Measurements from ENCODE around the gene SFI1.
"Not testable (repeated sequence)": the region's sequence is repeated elsewhere in the genome, so short reads cannot be mapped to it uniquely, and the experiment has no call there.

The SFI1 gene

GRCh38 chr22:31461699-31462098, 34.6 kb upstream of the SFI1 start:
- H3K4me3 ChIP-seq (ENCODE audit: low read length) = no peak overlapping the region
- DNase-seq (ENCODE audit: low read depth) = no peak
- no peak for TF ChIP-seq CTCF (conservative IDR thresholded peaks at IDR 0.05; ENCODE audit: low read length)

GRCh38 chr22:31465307-31465706, 31.0 kb upstream of the SFI1 start:
- H3K4me3 ChIP-seq (ENCODE audit: low read length) = no peak overlapping the region
- TF ChIP-seq CTCF (conservative IDR thresholded peaks at IDR 0.05; ENCODE audit: low read length) = no peak
- DNase-seq (ENCODE audit: low read depth) = no peak

- H3K4me3 ChIP-seq (ENCODE audit: low read length) = no peak overlapping the region
- peak; percentile 98 for DNase-seq (ENCODE audit: low read depth)
- peak; percentile 8; the same call in 1 of the 2 replicates for TF ChIP-seq CTCF (conservative IDR thresholded peaks at IDR 0.05; ENCODE audit: low read length)
These were observed 21.6 kb upstream of the SFI1 start for GRCh38 chr22:31474743-31475142.

- no peak overlapping the region for H3K4me3 ChIP-seq (ENCODE audit: low read length)
- no peak for TF ChIP-seq CTCF (conservative IDR thresholded peaks at IDR 0.05; ENCODE audit: low read length)
- DNase-seq (ENCODE audit: low read depth) = no peak
These were observed 20.5 kb upstream of the SFI1 start for GRCh38 chr22:31475800-31476199.

- DNase-seq (ENCODE audit: low read depth) = no peak
- no peak overlapping the region for H3K4me3 ChIP-seq (ENCODE audit: low read length)
- no peak for TF ChIP-seq CTCF (conservative IDR thresholded peaks at IDR 0.05; ENCODE audit: low read length)
These were observed 19.0 kb upstream of the SFI1 start for GRCh38 chr22:31477329-31477728.

- no peak for DNase-seq (ENCODE audit: low read depth)
- no peak overlapping the region for H3K4me3 ChIP-seq (ENCODE audit: low read length)
- TF ChIP-seq CTCF (conservative IDR thresholded peaks at IDR 0.05; ENCODE audit: low read length) = no peak
These were observed 15.2 kb upstream of the SFI1 start for GRCh38 chr22:31481129-31481528.

- not testable (repeated sequence) for DNase-seq (ENCODE audit: low read depth); H3K4me3 ChIP-seq (ENCODE audit: low read length)
These were observed 13.9 kb upstream of the SFI1 start for GRCh38 chr22:31482470-31482869.

GRCh38 chr22:31486369-31486768, 10.0 kb upstream of the SFI1 start:
- not testable (repeated sequence) for DNase-seq (ENCODE audit: low read depth)

More at GRCh38 chr22:31486369-31486768, 10.0 kb upstream of the SFI1 start:
- H3K4me3 ChIP-seq (ENCODE audit: low read length) = not testable (repeated sequence)
